Neural cell (in vitro differentiated cells): Measurements from ENCODE around the gene SSX2IP. TPM values are rescaled to one million over a fixed set of nuclear protein-coding genes. Genes with fewer than 3 reads are reported as not detected.

Source experiments
- H2AFZ ChIP-seq: fragments of 200-600, 300-800 bp; sonication (generic), shearing (Covaris generic); 2 replicates; pipeline ENCODE4 v1.6.0; 2014; ENCODE audit warnings: low read depth, mild to moderate bottlenecking, antibody characterized with exemption, low read length, moderate library complexity
- H3F3A ChIP-seq: fragments of 200-600 bp; shearing (Covaris generic); 2 replicates; pipeline ENCODE4 v1.6.1; 2016; ENCODE audit warnings: mild to moderate bottlenecking, moderate library complexity, mixed read lengths, antibody characterized with exemption, low read length; ENCODE audit not compliant: insufficient read depth, poor library complexity, severe bottlenecking
- H3K27ac ChIP-seq: fragments of 200-600, 300-800 bp; sonication (generic), shearing (Covaris generic); 2 replicates; pipeline ENCODE4 v1.5.1; 2014; ENCODE audit warnings: mild to moderate bottlenecking, low read length, moderate library complexity
- H3K27me3 ChIP-seq: fragments of 300-800, 200-600 bp; sonication (generic), shearing (Covaris generic); 2 replicates; pipeline ENCODE4 v1.6.0; 2014; ENCODE audit warnings: mild to moderate bottlenecking, low read depth, low read length, moderate library complexity; ENCODE audit not compliant: insufficient read depth
- H3K36me3 ChIP-seq: fragments of 300-800, 200-600 bp; sonication (generic), shearing (Covaris generic); 2 replicates; pipeline ENCODE4 v1.5.1; 2014; ENCODE audit warnings: mild to moderate bottlenecking, antibody characterized with exemption, low read length, moderate library complexity; ENCODE audit not compliant: insufficient read depth
- H3K4me2 ChIP-seq: fragments of 300-800, 200-600 bp; sonication (generic), shearing (Covaris generic); 2 replicates; pipeline ENCODE4 v1.6.0; 2014; ENCODE audit warnings: mild to moderate bottlenecking, low read length
- H3K4me3 ChIP-seq: fragments of 300-800, 200-600 bp; sonication (generic), shearing (Covaris generic); 2 replicates; pipeline ENCODE4 v1.5.1; 2014; ENCODE audit warnings: mild to moderate bottlenecking, low read length, moderate library complexity
- H3K79me2 ChIP-seq: fragments of 200-600 bp; shearing (Covaris generic); replicated peaks from 2 replicates; pipeline ENCODE4 v1.6.0; 2014; ENCODE audit warnings: mild to moderate bottlenecking, low read length, moderate library complexity; ENCODE audit not compliant: insufficient read depth
- H3K9ac ChIP-seq: fragments of 300-800, 200-600 bp; sonication (generic), shearing (Covaris generic); 2 replicates; pipeline ENCODE4 v1.6.1; 2016; ENCODE audit warnings: mild to moderate bottlenecking, low read length, mixed read lengths
- H3K9me2 ChIP-seq: fragments of 200-600 bp; shearing (Covaris generic); 2 replicates; pipeline ENCODE4 v1.6.1; 2016; ENCODE audit warnings: mild to moderate bottlenecking, low read length, mixed read lengths; ENCODE audit not compliant: insufficient read depth
- H3K9me3 ChIP-seq: fragments of 200-600, 300-800 bp; sonication (generic), shearing (Covaris generic); 2 replicates; pipeline ENCODE4 v1.6.1; 2016; ENCODE audit warnings: mild to moderate bottlenecking, mixed run types, low read length, moderate library complexity, mixed read lengths
- H4K20me1 ChIP-seq: fragments of 200-600 bp; shearing (Covaris generic); 2 replicates; pipeline ENCODE4 v1.6.1; 2016; ENCODE audit warnings: mild to moderate bottlenecking, mixed run types; ENCODE audit not compliant: insufficient read depth
- CTCF ChIP-seq: fragments of 450-650 bp; IDR thresholded peaks from 2 replicates; pipeline ENCODE4 v1.5.1; 2014; ENCODE audit warnings: antibody characterized with exemption, mild to moderate bottlenecking, moderate library complexity; ENCODE audit not compliant: poor library complexity, severe bottlenecking
- EP300 ChIP-seq: fragments of 450-650 bp; conservative IDR thresholded peaks from 2 replicates; pipeline ENCODE4 v1.6.1; 2014; ENCODE audit warnings: antibody characterized with exemption, mild to moderate bottlenecking, moderate library complexity; ENCODE audit not compliant: poor library complexity, severe bottlenecking
- EZH2 ChIP-seq: fragments of 200-600, 300-800 bp; shearing (Covaris generic), sonication (generic); IDR thresholded peaks from 2 replicates; pipeline ENCODE4 v1.6.1; 2014; ENCODE audit warnings: antibody characterized with exemption, low read length, borderline replicate concordance, mild to moderate bottlenecking; ENCODE audit not compliant: insufficient read depth, poor library complexity, severe bottlenecking
- MXI1 ChIP-seq: fragments of 450-650 bp; conservative IDR thresholded peaks from 2 replicates; pipeline ENCODE4 v1.6.1; 2014; ENCODE audit warnings: antibody characterized with exemption, mild to moderate bottlenecking; ENCODE audit not compliant: poor library complexity, severe bottlenecking
- POLR2AphosphoS5 ChIP-seq: IDR thresholded peaks from 2 replicates; pipeline ENCODE4 v1.6.1; 2012
- RAD21 ChIP-seq: fragments of 450-650 bp; conservative IDR thresholded peaks from 2 replicates; pipeline ENCODE4 v1.6.1; 2014; ENCODE audit warnings: antibody characterized with exemption, mild to moderate bottlenecking, moderate library complexity
- SMC3 ChIP-seq: fragments of 450-650 bp; conservative IDR thresholded peaks from 2 replicates; pipeline ENCODE4 v1.6.1; 2014; ENCODE audit warnings: antibody characterized with exemption, mild to moderate bottlenecking, moderate library complexity; ENCODE audit not compliant: poor library complexity
- TAF1 ChIP-seq: IDR thresholded peaks from 2 replicates; pipeline ENCODE4 v1.6.1; 2012; ENCODE audit warnings: low read depth
- polyA plus RNA-seq: library from polyadenylated mRNA; depleted of rRNA; stranded (reverse); fragments of >200 nt; gene quantifications from 2 replicates; pipeline ENCODE4 v1.2.3, GENCODE V29; 2014
- TF ChIP-seq, protein P1 (sequence below): IDR thresholded peaks from 2 replicates; pipeline ENCODE4 v1.6.1; 2012; ENCODE audit warnings: borderline replicate concordance

Gene SSX2IP
- polyA plus RNA-seq, 1 donor from 2014 or later = 21.7 TPM

GRCh38 chr1:84617349-84617748 lies 72.9 kb downstream of the SSX2IP start:
- no peaks in the 10 kb centered on the region for H4K20me1 ChIP-seq
- no peaks in the 10 kb centered on the region for H3F3A ChIP-seq
- no peaks in the 10 kb centered on the region for H3K79me2 ChIP-seq
- no peak overlapping the region for H2AFZ ChIP-seq
- H3K27ac ChIP-seq = no peak overlapping the region
- H3K4me3 ChIP-seq = no peak overlapping the region
- H3K9ac ChIP-seq = no peak overlapping the region
- no peaks in the 10 kb centered on the region for H3K9me3 ChIP-seq
- no peak overlapping the region for H3K4me2 ChIP-seq
- no peak for TF ChIP-seq MXI1
- TF ChIP-seq EP300 = no peak
- no peak for TF ChIP-seq POLR2AphosphoS5
- TF ChIP-seq RAD21 = no peak
- TF ChIP-seq EZH2 = no peak
- no peak for TF ChIP-seq CTCF
- TF ChIP-seq SMC3 = no peak
- TF ChIP-seq TAF1 = no peak
- TF ChIP-seq, protein P1, sequence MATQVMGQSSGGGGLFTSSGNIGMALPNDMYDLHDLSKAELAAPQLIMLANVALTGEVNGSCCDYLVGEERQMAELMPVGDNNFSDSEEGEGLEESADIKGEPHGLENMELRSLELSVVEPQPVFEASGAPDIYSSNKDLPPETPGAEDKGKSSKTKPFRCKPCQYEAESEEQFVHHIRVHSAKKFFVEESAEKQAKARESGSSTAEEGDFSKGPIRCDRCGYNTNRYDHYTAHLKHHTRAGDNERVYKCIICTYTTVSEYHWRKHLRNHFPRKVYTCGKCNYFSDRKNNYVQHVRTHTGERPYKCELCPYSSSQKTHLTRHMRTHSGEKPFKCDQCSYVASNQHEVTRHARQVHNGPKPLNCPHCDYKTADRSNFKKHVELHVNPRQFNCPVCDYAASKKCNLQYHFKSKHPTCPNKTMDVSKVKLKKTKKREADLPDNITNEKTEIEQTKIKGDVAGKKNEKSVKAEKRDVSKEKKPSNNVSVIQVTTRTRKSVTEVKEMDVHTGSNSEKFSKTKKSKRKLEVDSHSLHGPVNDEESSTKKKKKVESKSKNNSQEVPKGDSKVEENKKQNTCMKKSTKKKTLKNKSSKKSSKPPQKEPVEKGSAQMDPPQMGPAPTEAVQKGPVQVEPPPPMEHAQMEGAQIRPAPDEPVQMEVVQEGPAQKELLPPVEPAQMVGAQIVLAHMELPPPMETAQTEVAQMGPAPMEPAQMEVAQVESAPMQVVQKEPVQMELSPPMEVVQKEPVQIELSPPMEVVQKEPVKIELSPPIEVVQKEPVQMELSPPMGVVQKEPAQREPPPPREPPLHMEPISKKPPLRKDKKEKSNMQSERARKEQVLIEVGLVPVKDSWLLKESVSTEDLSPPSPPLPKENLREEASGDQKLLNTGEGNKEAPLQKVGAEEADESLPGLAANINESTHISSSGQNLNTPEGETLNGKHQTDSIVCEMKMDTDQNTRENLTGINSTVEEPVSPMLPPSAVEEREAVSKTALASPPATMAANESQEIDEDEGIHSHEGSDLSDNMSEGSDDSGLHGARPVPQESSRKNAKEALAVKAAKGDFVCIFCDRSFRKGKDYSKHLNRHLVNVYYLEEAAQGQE = no peak
- no peaks in the 10 kb centered on the region for H3K36me3 ChIP-seq
- no peaks in the 10 kb centered on the region for H3K27me3 ChIP-seq
- H3K9me2 ChIP-seq = no peaks in the 10 kb centered on the region

- H2AFZ ChIP-seq = no peak overlapping the region
- H3K36me3 ChIP-seq = no peaks in the 10 kb centered on the region
- no peak overlapping the region for H3K4me3 ChIP-seq
- H3K9me3 ChIP-seq = no peaks in the 10 kb centered on the region
- no peaks in the 10 kb centered on the region for H4K20me1 ChIP-seq
- no peaks in the 10 kb centered on the region for H3K27me3 ChIP-seq
- H3F3A ChIP-seq = no peaks in the 10 kb centered on the region
- H3K9ac ChIP-seq = no peak overlapping the region
- H3K9me2 ChIP-seq = no peaks in the 10 kb centered on the region
- H3K79me2 ChIP-seq = no peaks in the 10 kb centered on the region
- H3K4me2 ChIP-seq = no peak overlapping the region
- H3K27ac ChIP-seq = no peak overlapping the region
- no peak for TF ChIP-seq CTCF
Measured at GRCh38 chr1:84615790-84616189, 74.5 kb downstream of the SSX2IP start.
